RPMI8226 (cell line): ENCODE measurements around the gene ZCCHC7.

Experiments
- DNase-seq: peaks from one replicate; pipeline ENCODE4 v3.0.0-alpha.2; 2015

The ZCCHC7 gene

GRCh38 chr9:37212435-37212834 is 92.1 kb downstream of the ZCCHC7 start:
- no peak for DNase-seq

- DNase-seq = no peak
Observed at GRCh38 chr9:37215381-37215780, 95.0 kb downstream of the ZCCHC7 start.

DNA sequence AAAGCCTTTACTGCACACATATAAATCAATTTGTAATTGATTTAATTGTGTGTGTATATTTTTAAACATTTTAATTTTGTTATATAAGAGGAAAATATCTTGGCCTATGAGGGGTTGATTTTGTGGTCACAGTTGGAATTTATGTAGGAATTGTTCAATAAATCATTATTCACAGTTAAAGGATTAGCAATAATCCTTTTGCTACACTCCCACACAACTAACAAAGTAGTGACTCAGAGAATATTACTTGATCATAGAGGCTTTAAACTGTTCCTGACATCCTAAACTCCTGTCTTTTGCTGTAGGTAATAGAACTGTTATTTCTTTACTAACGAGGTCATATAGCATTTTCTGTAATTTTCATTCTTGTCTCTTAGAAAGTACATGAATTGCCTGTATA is 95.5 kb downstream of the ZCCHC7 start:
- DNase-seq = no peak

DNA sequence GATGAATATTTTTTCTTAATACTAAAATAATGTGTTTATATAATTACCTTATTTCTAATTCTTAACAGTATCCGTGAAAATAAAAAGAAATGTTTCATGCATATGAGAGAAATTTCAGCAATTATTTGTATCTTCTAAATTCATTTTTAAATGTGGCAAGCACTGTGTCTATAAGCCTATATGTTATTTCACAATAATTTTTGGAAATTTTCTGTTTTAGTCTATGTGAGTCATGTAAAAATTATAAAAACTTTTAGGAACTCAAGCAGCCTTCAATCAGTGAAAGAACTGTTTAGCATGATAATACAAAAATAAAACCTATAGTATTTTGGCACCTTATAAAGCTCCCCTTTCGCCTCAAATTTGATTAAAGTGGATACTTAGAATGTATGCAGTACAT is 96.8 kb downstream of the ZCCHC7 start:
- no peak for DNase-seq

DNA sequence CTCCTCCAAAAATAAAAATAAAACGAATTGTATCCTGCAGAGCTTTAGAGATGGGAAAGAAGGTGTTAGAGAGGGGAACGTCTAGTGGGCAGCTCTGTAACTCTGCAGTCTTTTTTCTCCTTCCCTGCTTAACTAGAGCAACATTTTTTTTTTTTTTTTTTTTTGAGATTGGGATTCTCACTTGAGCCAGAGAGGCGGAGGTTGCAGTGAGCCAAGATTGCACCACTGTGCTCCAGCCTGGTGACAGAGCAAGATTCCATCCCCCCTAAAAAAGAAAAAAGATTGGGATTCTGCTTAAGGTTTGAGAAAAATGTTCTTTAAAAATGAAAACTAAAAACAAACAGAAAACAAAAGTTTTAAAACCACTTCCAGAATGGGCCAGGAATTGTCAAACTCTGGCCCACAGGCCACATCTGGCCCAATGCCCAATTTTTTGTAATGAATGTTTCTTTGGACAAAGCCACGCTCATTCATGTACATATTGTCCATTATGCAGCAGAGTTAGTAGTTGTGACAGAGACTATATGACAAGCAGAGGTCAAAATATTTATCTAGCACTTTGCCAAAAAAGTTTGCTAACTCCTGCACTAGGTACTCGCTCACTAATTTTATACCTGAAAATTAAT is 98.5 kb downstream of the ZCCHC7 start:
- DNase-seq = no peak

DNA sequence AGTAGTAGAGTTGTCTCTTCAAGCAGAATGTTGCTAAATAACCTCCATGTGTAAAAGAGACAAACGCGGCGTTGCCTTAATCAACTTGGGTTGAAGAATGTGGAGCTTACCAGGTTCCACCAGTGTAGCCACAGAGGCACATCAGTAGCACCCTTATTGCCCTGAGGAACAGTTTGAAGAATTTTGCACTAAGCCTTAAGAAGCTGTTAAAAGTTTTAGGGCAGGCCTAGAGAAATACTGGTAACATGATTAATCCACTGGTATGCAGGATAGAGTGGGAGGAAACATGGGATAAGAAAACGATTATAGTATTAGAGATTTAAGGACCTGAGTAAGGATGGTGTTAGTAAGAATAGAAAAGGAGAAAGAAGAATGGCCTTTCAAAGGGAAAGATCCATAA is 100.6 kb downstream of the ZCCHC7 start:
- DNase-seq = no peak

- no peak for DNase-seq
Observed at GRCh38 chr9:37221489-37222106, 101.2 kb downstream of the ZCCHC7 start.

DNA sequence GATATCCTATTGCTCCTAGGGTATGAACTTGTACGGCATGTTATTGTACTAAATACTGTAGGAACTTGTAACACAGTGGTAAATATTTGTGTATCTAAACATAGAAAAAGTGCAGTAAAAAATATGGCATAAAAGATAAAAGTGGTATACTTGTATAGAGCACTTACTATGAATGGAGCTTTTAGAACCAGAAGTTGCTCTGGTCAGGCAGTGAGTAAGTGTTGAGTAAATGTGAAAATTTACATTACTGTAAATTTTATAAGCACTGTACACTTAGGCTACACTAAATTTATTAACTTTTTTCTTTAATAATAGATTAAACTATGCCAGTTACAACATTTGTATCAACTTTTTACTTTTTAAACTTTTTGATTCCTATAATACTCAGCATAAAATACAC is 109.1 kb downstream of the ZCCHC7 start:
- no peak for DNase-seq

DNA sequence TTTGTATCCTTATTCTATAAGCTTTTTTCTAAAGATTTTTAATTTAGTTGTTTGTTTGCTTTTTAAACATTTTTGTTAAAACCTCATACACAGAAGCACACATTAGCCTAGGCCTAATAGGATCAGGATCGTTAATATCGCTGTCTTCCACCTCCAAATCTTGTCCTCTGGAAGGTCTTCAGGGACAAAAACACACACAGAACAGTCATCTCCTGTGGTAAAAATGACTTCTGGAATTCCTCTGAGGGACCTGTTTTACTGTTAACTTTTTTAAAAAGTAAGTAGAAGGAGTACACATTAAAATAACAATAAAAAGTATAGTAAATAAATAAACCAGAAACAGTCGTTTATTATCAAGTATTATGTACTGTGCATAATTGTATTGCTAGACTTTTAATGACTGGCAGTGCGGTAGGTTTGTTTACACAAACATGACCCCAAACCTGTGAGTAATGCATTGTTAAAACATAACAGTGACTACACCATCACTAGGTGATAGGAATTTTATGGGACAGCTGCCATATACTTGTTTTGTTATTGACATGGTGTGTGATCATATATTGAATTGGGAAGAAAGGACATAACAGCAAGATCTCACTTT is 109.6 kb downstream of the ZCCHC7 start:
- no peak for DNase-seq

DNA sequence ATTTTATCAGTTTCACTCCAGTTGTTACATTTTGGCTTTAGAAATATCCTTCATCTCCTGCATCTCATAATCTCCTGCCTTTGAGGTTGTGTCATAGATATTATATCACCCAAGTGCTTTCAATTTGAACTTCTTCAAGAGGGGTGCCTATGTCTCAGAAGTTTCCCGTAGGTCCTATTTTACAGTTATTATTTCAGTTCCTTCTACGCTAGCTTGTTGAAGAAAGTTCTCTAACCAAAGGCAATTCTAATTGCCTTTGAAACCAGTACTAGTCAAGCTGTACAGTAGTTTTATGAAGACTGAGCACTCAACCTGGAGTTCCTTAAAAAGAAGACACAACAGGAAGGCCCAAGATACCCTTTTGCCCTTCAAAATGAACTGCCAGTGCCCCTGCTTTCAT is 116.4 kb downstream of the ZCCHC7 start:
- no peak for DNase-seq

DNA sequence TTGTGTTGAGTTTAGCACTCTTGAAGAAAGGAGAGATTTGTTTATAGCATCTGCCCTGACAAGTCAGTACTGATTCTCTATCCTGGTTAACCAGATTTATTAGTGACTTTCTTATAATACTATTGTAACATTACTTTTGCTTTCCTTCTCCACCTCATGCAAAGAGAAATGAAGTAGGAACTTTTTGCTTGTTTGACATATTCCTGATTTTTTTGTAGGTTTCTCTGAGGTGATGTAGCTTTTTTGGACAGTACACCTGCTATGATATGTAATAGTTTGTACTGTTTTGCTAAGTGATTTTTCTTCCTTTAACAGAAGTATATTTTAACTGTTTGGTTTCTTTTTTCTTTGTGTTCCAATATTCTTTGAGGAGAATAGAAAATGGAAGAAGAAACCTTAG is 117.7 kb downstream of the ZCCHC7 start:
- no peak for DNase-seq

- DNase-seq = no peak
Observed at GRCh38 chr9:37239224-37239859, 119.0 kb downstream of the ZCCHC7 start.

- DNase-seq = no peak
Observed at GRCh38 chr9:37239921-37240320, 119.5 kb downstream of the ZCCHC7 start.

GRCh38 chr9:37241340-37241739 is 121.0 kb downstream of the ZCCHC7 start:
- no peak for DNase-seq

DNA sequence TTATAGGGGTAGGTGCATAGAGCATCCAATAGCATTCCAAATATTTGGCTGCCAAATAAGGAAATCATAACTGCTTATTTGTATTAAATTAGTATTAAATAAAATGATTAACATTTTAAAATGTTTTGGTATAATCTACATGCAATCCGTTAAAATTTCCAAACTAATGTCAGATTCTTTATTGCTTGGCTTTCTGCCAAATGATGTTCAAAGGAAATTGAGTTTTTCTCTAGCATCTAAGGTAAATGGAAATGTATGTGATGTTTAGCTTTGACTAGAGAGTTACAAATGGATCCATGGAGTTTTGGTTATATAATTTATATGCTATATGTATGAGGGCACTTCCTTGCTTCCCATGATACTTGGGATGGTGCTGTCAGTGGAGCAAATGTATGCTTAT is 121.7 kb downstream of the ZCCHC7 start:
- no peak for DNase-seq

- DNase-seq = no peak
Observed at GRCh38 chr9:37243588-37244345, 123.4 kb downstream of the ZCCHC7 start.

DNA sequence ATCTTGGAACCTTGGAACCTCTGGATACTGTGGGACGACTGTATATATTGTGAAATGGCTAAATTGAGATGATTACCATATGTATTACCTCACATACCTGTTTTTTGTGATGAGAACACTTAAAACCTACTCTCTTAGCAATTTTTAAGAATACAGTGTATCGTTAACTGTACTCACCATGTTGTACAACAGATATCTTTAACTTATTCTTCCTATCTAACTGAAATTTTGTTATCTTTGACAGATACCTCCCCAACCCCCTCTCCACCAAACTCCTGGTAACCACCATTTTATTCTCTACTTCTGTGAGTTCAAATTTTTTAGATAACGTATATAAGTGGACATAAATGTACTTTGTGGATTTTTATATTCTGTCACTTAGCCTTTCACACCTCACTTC is 126.5 kb downstream of the ZCCHC7 start:
- DNase-seq = no peak

GRCh38 chr9:37248651-37249163 is 128.3 kb downstream of the ZCCHC7 start:
- DNase-seq = no peak

DNA sequence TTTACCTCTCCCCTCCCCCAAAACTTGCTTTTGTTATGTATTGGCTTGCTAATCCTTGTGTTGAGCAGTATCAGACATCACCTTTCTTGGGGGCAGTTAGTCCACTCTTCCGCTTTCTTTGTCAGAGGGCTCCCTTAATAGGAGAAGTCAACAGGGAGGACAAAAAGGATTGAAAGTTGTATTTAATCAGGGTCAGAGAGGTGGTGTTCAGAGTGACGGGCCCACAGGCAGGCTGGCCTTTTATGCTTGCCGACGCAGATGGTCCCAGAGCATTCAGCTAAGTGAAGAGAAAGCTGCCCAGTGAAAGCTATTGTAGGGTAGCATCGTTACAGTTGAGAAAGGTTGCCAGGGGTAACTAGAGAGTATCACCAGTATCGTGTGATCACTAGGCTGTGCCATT is 131.1 kb downstream of the ZCCHC7 start:
- no peak for DNase-seq

- no peak for DNase-seq
Observed at GRCh38 chr9:37253377-37253937, 133.1 kb downstream of the ZCCHC7 start.

GRCh38 chr9:37255187-37255586 is 134.8 kb downstream of the ZCCHC7 start:
- DNase-seq = no peak

GRCh38 chr9:37255944-37256862 is 135.8 kb downstream of the ZCCHC7 start:
- no peak for DNase-seq
